SK-N-SH treated with all-trans-retinoic acid at 6 μM for 48 hours (cell line): Measurements from ENCODE around the gene HECA.

Experiments used
- ATAC-seq: fragments of 200-7000 bp; cut with Tn5 transposase; 3 replicates; pipeline ENCODE4 v1.9.1; 2020; ENCODE audit warnings: mild to moderate bottlenecking, moderate library complexity
- ARNTL ChIP-seq: fragments of 450-650 bp; formaldehyde crosslinking; IDR thresholded peaks from 2 replicates; pipeline ENCODE4 v1.5.0; 2020; ENCODE audit warnings: low read depth, mild to moderate bottlenecking, moderate library complexity, borderline replicate concordance
- BACH2 ChIP-seq: fragments of 250-450 bp; sonication (Bioruptor Pico); IDR thresholded peaks from 2 replicates; pipeline ENCODE4 v1.9.0; 2021; ENCODE audit warnings: mild to moderate bottlenecking, borderline replicate concordance
- CSDC2 ChIP-seq: fragments of 250-450 bp; sonication (Bioruptor Pico); IDR thresholded peaks from 2 replicates; pipeline ENCODE4 v1.5.0; 2020; ENCODE audit warnings: mild to moderate bottlenecking, moderate library complexity
- CSRNP3 ChIP-seq: fragments of 250-450 bp; sonication (Bioruptor Pico); IDR thresholded peaks from 2 replicates; pipeline ENCODE4 v1.5.1; 2021; ENCODE audit warnings: mild to moderate bottlenecking, moderate library complexity
- ESRRG ChIP-seq: fragments of 250-450 bp; sonication (Bioruptor Pico); IDR thresholded peaks from 2 replicates; pipeline ENCODE4 v1.6.1; 2021; ENCODE audit warnings: mild to moderate bottlenecking
- ISL1 ChIP-seq: fragments of 250-450 bp; sonication (Bioruptor Pico); IDR thresholded peaks from 2 replicates; pipeline ENCODE4 v2.1.2; 2022; ENCODE audit warnings: mild to moderate bottlenecking, moderate library complexity
- PATZ1 ChIP-seq: fragments of 250-450 bp; sonication (Bioruptor Pico); IDR thresholded peaks from 2 replicates; pipeline ENCODE4 v1.8.0; 2020; ENCODE audit warnings: mild to moderate bottlenecking, moderate library complexity, borderline replicate concordance
- PPARA ChIP-seq: fragments of 250-450 bp; sonication (Bioruptor Pico); IDR thresholded peaks from 2 replicates; pipeline ENCODE4 v1.5.0; 2020; ENCODE audit warnings: mild to moderate bottlenecking, borderline replicate concordance
- RARB ChIP-seq: fragments of 250-450 bp; sonication (Bioruptor Pico); IDR thresholded peaks from 2 replicates; pipeline ENCODE4 v1.8.0; 2021; ENCODE audit warnings: mild to moderate bottlenecking, moderate library complexity
- SNAI2 ChIP-seq: fragments of 250-450 bp; sonication (Bioruptor Pico); IDR thresholded peaks from 2 replicates; pipeline ENCODE4 v1.5.0; 2020; ENCODE audit warnings: mild to moderate bottlenecking, moderate library complexity
- TCF4 ChIP-seq: fragments of 250-450 bp; sonication (Bioruptor Pico); IDR thresholded peaks from 2 replicates; pipeline ENCODE4 v1.8.0; 2021; ENCODE audit warnings: mild to moderate bottlenecking, moderate library complexity, borderline replicate concordance
- TOX ChIP-seq: fragments of 250-450 bp; sonication (Bioruptor Pico); IDR thresholded peaks from 2 replicates; pipeline ENCODE4 v1.8.0; 2021; ENCODE audit warnings: mild to moderate bottlenecking, moderate library complexity, borderline replicate concordance
- TSHZ2 ChIP-seq: fragments of 250-450 bp; sonication (Bioruptor Pico); IDR thresholded peaks from 2 replicates; pipeline ENCODE4 v1.5.0; 2020; ENCODE audit warnings: mild to moderate bottlenecking, moderate library complexity
- ZC3H10 ChIP-seq: fragments of 250-450 bp; sonication (Bioruptor Pico); IDR thresholded peaks from 2 replicates; pipeline ENCODE4 v1.5.1; 2021; ENCODE audit warnings: mild to moderate bottlenecking, moderate library complexity
- ZFP3 ChIP-seq: fragments of 250-450 bp; sonication (Bioruptor Pico); IDR thresholded peaks from 2 replicates; pipeline ENCODE4 v1.5.0; 2020; ENCODE audit warnings: mild to moderate bottlenecking, moderate library complexity
- ZFP30 ChIP-seq: fragments of 450-650 bp; formaldehyde crosslinking; IDR thresholded peaks from 2 replicates; pipeline ENCODE4 v1.5.0; 2022; ENCODE audit warnings: mild to moderate bottlenecking, moderate library complexity
- ZNF565 ChIP-seq: fragments of 450-650 bp; formaldehyde crosslinking; conservative IDR thresholded peaks from 2 replicates; pipeline ENCODE4 v1.5.0; 2020; ENCODE audit warnings: low read depth, mild to moderate bottlenecking, moderate library complexity
- ZNF70 ChIP-seq: fragments of 450-650 bp; formaldehyde crosslinking; IDR thresholded peaks from 2 replicates; pipeline ENCODE4 v1.5.0; 2020; ENCODE audit warnings: mild to moderate bottlenecking, moderate library complexity
- ZNF8 ChIP-seq: fragments of 450-650 bp; formaldehyde crosslinking; IDR thresholded peaks from 2 replicates; pipeline ENCODE4 v1.5.0; 2020; ENCODE audit warnings: mild to moderate bottlenecking, moderate library complexity
- TF ChIP-seq, protein P1 (sequence below): fragments of 250-450 bp; sonication (Bioruptor Pico); IDR thresholded peaks from 2 replicates; pipeline ENCODE4 v1.8.0; 2021; ENCODE audit warnings: low read depth, mild to moderate bottlenecking, moderate library complexity, borderline replicate concordance

The HECA gene

DNA sequence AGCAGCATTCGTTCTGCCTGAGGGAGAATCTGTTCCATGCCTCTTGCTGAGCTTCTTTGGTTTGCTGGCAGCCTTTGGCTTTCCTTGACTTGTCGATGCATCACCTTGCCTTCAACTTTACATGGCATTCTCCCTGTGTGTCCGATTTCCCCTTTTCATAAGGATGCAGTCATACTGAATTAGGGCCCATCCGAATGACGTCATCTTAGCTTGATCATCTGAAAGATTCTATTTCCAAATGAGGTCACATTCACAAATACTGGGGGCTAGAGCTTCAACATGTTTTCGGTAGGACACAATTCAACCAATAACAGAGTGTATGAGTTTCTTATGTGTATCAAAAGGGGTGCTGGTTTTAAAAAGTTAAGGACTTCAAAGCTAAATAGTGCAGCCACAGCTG is 27.8 kb upstream of the HECA start (continued):
- TF ChIP-seq PATZ1 (CRISPR knock-in tag) = no peak
- TF ChIP-seq SNAI2 = no peak
- TF ChIP-seq, all 23 proteins: peak for 0

GRCh38 chr6:139108378-139108777 is 26.5 kb upstream of the HECA start:
- no peak for ATAC-seq
- TF ChIP-seq SNAI2 (no peak), ZNF8 (CRISPR knock-in tag) (no peak), PPARA (CRISPR knock-in tag) (no peak), ARNTL (no peak), TOX (CRISPR knock-in tag) (no peak), ESRRG (CRISPR knock-in tag) (no peak), RARB (CRISPR knock-in tag) (no peak), ISL1 (CRISPR knock-in tag) (no peak), ZFP30 (CRISPR knock-in tag) (no peak), TSHZ2 (no peak), ZNF565 (CRISPR knock-in tag) (no peak), CSRNP3 (no peak), CSDC2 (CRISPR knock-in tag) (no peak)
- TF ChIP-seq, protein P1, sequence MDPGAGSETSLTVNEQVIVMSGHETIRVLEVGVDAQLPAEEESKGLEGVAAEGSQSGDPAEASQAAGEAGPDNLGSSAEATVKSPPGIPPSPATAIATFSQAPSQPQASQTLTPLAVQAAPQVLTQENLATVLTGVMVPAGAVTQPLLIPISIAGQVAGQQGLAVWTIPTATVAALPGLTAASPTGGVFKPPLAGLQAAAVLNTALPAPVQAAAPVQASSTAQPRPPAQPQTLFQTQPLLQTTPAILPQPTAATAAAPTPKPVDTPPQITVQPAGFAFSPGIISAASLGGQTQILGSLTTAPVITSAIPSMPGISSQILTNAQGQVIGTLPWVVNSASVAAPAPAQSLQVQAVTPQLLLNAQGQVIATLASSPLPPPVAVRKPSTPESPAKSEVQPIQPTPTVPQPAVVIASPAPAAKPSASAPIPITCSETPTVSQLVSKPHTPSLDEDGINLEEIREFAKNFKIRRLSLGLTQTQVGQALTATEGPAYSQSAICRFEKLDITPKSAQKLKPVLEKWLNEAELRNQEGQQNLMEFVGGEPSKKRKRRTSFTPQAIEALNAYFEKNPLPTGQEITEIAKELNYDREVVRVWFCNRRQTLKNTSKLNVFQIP = no peak

GRCh38 chr6:139109558-139109957 is 25.3 kb upstream of the HECA start:
- no peak for TF ChIP-seq CSDC2 (CRISPR knock-in tag)
- TF ChIP-seq ZC3H10 = no peak
- TF ChIP-seq SNAI2 = no peak
- TF ChIP-seq ZNF70 (CRISPR knock-in tag) = no peak
- no peak for TF ChIP-seq BACH2 (CRISPR knock-in tag)
- no peak for TF ChIP-seq RARB (CRISPR knock-in tag)
- TF ChIP-seq, all 23 proteins: peak for 0
- 0 out of 3 replicates have a peak, but pooled peaks have one; percentile 40 for ATAC-seq

DNA sequence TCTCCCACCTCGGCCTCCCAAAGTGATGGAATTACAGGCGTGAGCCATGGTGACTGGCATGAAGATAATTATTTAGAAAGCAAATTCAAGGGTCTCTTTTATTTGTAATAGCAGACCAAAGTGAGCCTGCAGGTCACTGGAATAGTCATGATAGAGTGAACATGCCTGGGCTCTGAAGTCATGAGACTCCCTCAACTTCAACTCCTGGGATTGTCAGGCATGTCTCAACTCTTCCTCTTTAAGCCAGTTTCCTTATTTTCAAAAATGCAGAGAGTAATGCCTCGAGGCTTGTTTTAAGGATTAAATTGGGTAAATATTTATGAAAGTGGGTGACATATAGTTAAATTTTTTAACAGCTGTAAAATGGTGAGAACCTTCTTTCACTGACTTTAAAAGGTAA is 22.7 kb upstream of the HECA start:
- no peak for ATAC-seq
- TF ChIP-seq TOX (CRISPR knock-in tag) = no peak
- TF ChIP-seq ARNTL = no peak
- no peak for TF ChIP-seq TCF4 (CRISPR knock-in tag)
- TF ChIP-seq ZC3H10 = no peak
- no peak for TF ChIP-seq PATZ1 (CRISPR knock-in tag)
- no peak for TF ChIP-seq ZFP30 (CRISPR knock-in tag)
- TF ChIP-seq CSRNP3 = no peak
- TF ChIP-seq ZFP3 = no peak
- no peak for TF ChIP-seq CSDC2 (CRISPR knock-in tag)
- no peak for TF ChIP-seq TSHZ2
- TF ChIP-seq, protein P1 = no peak
- TF ChIP-seq ZNF70 (CRISPR knock-in tag) = no peak
